IMR-90 (cell line): ENCODE results near the gene CDH13. TPM values are rescaled to one million over a fixed set of nuclear protein-coding genes. Genes with fewer than 3 reads are reported as not detected.

Source experiments
- ATAC-seq: fragments of 200-7000 bp; cut with Tn5 transposase; 2 replicates; pipeline ENCODE4 v1.9.1; 2020; ENCODE audit warnings: low read depth, mild to moderate bottlenecking, moderate library complexity
- BruUV-seq: library from RNA; stranded (reverse); fragments of 400-500 nt; replicated peaks from 2 replicates; lab custom pipeline; 2021; lab: Mats Ljungman, UMichigan
- CTCF ChIA-PET: fragments of 300-600 bp; formaldehyde crosslinking; extraction: SDS; loops from one replicate; lab custom pipeline; 2021; ENCODE audit warnings: antibody characterized with exemption; lab: Yijun Ruan, JAX
- POLR2A ChIA-PET: fragments of 300-600 bp; sonication (Branson Sonifier 250); formaldehyde crosslinking; loops from one replicate; lab custom pipeline; 2022; ENCODE audit warnings: antibody characterized with exemption; ENCODE audit not compliant: unreplicated experiment; lab: Charles Lee
- DNase-seq: peaks from one replicate; pipeline ENCODE4 v3.0.0; 2013
- H2AFZ ChIP-seq: replicated peaks from 2 replicates; pipeline ENCODE3; 2013; ENCODE audit warnings: low read length, mild to moderate bottlenecking; ENCODE audit not compliant: poor library complexity
- H2AK5ac ChIP-seq: 2 replicates; pipeline ENCODE4 v1.6.1; 2013; ENCODE audit warnings: low read depth, low read length, inconsistent platforms
- H2AK9ac ChIP-seq: replicated peaks from 2 replicates; pipeline ENCODE3; 2013; ENCODE audit warnings: mild to moderate bottlenecking, low read depth, low read length, moderate library complexity; ENCODE audit not compliant: poor library complexity
- H2BK120ac ChIP-seq: 2 replicates; pipeline ENCODE4 v1.6.1; 2013; ENCODE audit warnings: low read depth, low read length, inconsistent platforms
- H2BK15ac ChIP-seq: 3 replicates; pipeline ENCODE4 v1.6.1; 2013; ENCODE audit warnings: low read depth, low read length, inconsistent platforms
- H2BK20ac ChIP-seq: 2 replicates; pipeline ENCODE4 v1.6.1; 2013; ENCODE audit warnings: low read depth, mild to moderate bottlenecking, inconsistent platforms, low read length, moderate library complexity
- H2BK5ac ChIP-seq: 2 replicates; pipeline ENCODE4 v1.6.1; 2013; ENCODE audit warnings: mild to moderate bottlenecking, low read depth, low read length, inconsistent platforms; ENCODE audit not compliant: poor library complexity, severe bottlenecking
- H3K14ac ChIP-seq: replicated peaks from 2 replicates; pipeline ENCODE4 v1.6.1; 2013; ENCODE audit warnings: low read depth, low read length, inconsistent platforms
- H3K18ac ChIP-seq: 2 replicates; pipeline ENCODE4 v1.6.1; 2013; ENCODE audit warnings: low read depth, low read length, control low read depth
- H3K23ac ChIP-seq: 2 replicates; pipeline ENCODE4 v1.6.1; 2013; ENCODE audit warnings: low read depth, low read length, inconsistent platforms
- H3K27ac ChIP-seq: 2 replicates; pipeline ENCODE4 v1.5.1; 2013; ENCODE audit warnings: mild to moderate bottlenecking, control low read depth, low read length; ENCODE audit not compliant: insufficient read depth
- H3K27me3 ChIP-seq: 2 replicates; pipeline ENCODE4 v1.6.1; 2013; ENCODE audit warnings: low read length; ENCODE audit not compliant: control insufficient read depth, insufficient read depth
- H3K36me3 ChIP-seq: 2 replicates; pipeline ENCODE4 v1.6.1; 2013; ENCODE audit warnings: low read length, mixed read lengths; ENCODE audit not compliant: control insufficient read depth, insufficient read depth
- H3K4ac ChIP-seq: 2 replicates; pipeline ENCODE4 v1.6.1; 2013; ENCODE audit warnings: low read depth, low read length, inconsistent platforms
- H3K4me1 ChIP-seq: 2 replicates; pipeline ENCODE4 v1.6.1; 2013; ENCODE audit warnings: low read length, mixed read lengths; ENCODE audit not compliant: control insufficient read depth, insufficient read depth
- H3K4me2 ChIP-seq: 2 replicates; pipeline ENCODE4 v1.6.1; 2013; ENCODE audit warnings: low read depth, mild to moderate bottlenecking, control low read depth, low read length, moderate library complexity
- H3K4me3 ChIP-seq: 2 replicates; pipeline ENCODE4 v1.5.1; 2013; ENCODE audit warnings: low read depth, mild to moderate bottlenecking, control low read depth, low read length, moderate library complexity; ENCODE audit not compliant: insufficient read depth
- H3K56ac ChIP-seq: 2 replicates; pipeline ENCODE4 v1.6.1; 2013; ENCODE audit warnings: low read length, inconsistent platforms; ENCODE audit not compliant: insufficient read depth; ENCODE audit errors: extremely low read depth
- H3K79me1 ChIP-seq, 2 experiments: 2 replicates each; pipeline ENCODE4 v1.6.1; 2013; ENCODE audit warnings: low read length in 2 of 2, inconsistent platforms in 1 of 2, low read depth in 1 of 2
- H3K9ac ChIP-seq: 2 replicates; pipeline ENCODE4 v1.6.1; 2013; ENCODE audit warnings: low read depth, low read length, control low read depth
- H3K9me1 ChIP-seq: 2 replicates; pipeline ENCODE4 v1.6.1; 2013; ENCODE audit warnings: low read length, inconsistent platforms; ENCODE audit not compliant: insufficient read depth
- H3K9me3 ChIP-seq: 2 replicates; pipeline ENCODE4 v1.6.1; 2013; ENCODE audit warnings: low read length; ENCODE audit not compliant: control insufficient read depth, insufficient read depth
- H4K20me1 ChIP-seq: 2 replicates; pipeline ENCODE4 v1.6.1; 2013; ENCODE audit warnings: low read length, inconsistent platforms; ENCODE audit not compliant: insufficient read depth
- H4K5ac ChIP-seq: 2 replicates; pipeline ENCODE4 v1.6.1; 2013; ENCODE audit warnings: mild to moderate bottlenecking, low read depth, low read length, control low read depth
- H4K8ac ChIP-seq, 2 experiments: 2 replicates each; pipeline ENCODE4 v1.6.1; 2013; ENCODE audit warnings: low read depth in 2 of 2, low read length in 2 of 2, control low read depth in 1 of 2, inconsistent platforms in 1 of 2
- H4K91ac ChIP-seq: 2 replicates; pipeline ENCODE4 v1.6.1; 2013; ENCODE audit warnings: low read depth, low read length, inconsistent platforms; ENCODE audit not compliant: insufficient read depth
- BHLHE40 ChIP-seq: fragments of 150-350 bp; IDR thresholded peaks from 2 replicates; pipeline ENCODE4 v1.6.1; 2016; ENCODE audit warnings: mild to moderate bottlenecking, low read depth, low read length
- CEBPB ChIP-seq: IDR thresholded peaks from 2 replicates; pipeline ENCODE4 v1.6.1; 2012; ENCODE audit warnings: low read depth, low read length, improper control_type of control experiment
- CTCF ChIP-seq: conservative IDR thresholded peaks from 2 replicates; pipeline ENCODE4 v1.5.1; 2012; ENCODE audit warnings: mild to moderate bottlenecking, low read depth, low read length, improper control_type of control experiment
- FOS ChIP-seq: fragments of 150-350 bp; IDR thresholded peaks from 2 replicates; pipeline ENCODE4 v1.6.1; 2016; ENCODE audit warnings: low read depth, low read length
- MAFK ChIP-seq: IDR thresholded peaks from 2 replicates; pipeline ENCODE4 v1.6.1; 2012; ENCODE audit warnings: low read depth, low read length, improper control_type of control experiment
- SMC3 ChIP-seq: fragments of 150-350 bp; IDR thresholded peaks from 2 replicates; pipeline ENCODE4 v1.6.1; 2016; ENCODE audit warnings: low read depth, mild to moderate bottlenecking, antibody characterized with exemption, low read length, moderate library complexity
- USF2 ChIP-seq: fragments of 150-350 bp; IDR thresholded peaks from 2 replicates; pipeline ENCODE4 v1.6.1; 2017; ENCODE audit warnings: mild to moderate bottlenecking, antibody characterized with exemption, low read length, low read depth
- WGBS, 2 experiments: methylation state at CpG; one replicate each; pipeline versions ENCODE4 v1.1.5 to v1.1.7; 2013; ENCODE audit warnings: missing lambda C conversion rate in 2 of 2; ENCODE audit not compliant: insufficient read length in 1 of 2; ENCODE audit errors: extremely low coverage in 2 of 2; 5-methylcytosine and 5-hydroxymethylcytosine counted together
- dilution Hi-C: fragments of 300-500 bp; cut with HindIII; formaldehyde crosslinking; loops from one replicate; pipeline ENCODE4 v1.14.3; 2018; ENCODE audit warnings: low sequenced_read_pairs; ENCODE audit not compliant: unreplicated experiment
- in situ Hi-C: fragments of 300-500 bp; cut with MboI; formaldehyde crosslinking; loops from 3 replicates; pipeline ENCODE4 v1.14.3; 2019; ENCODE audit warnings: low sequenced_read_pairs, inconsistent platforms, mixed read lengths
- intact Hi-C: fragments of 100-400 bp; cut with micrococcal nuclease; formaldehyde crosslinking; loops from 2 replicates; pipeline ENCODE4 v1.10.0; 2022
- polyA plus RNA-seq, 3 experiments: library from polyadenylated mRNA; depleted of rRNA; stranded (reverse); fragments of >200 nt; gene quantifications; 2 replicates each; pipeline ENCODE4 v1.2.3, GENCODE V29; 2012; ENCODE audit warnings: low replicate concordance in 1 of 3
- total RNA-seq: library from RNA; depleted of rRNA; stranded (reverse); fragments of >200 nt; gene quantifications from 2 replicates; pipeline ENCODE4 v1.2.3, GENCODE V29; 2012

Gene CDH13
- total and polyA plus RNA-seq, 2 of the 4 experiments (the other 2 are of a cell fraction): 61.6 to 74.7 TPM

- Histone ChIP-seq H4K8ac (no peak overlapping the region), H4K5ac (no peak overlapping the region), H2AFZ (no peak overlapping the region), H3K9me1 (0 out of 2 replicates have a peak, but pooled peaks cover 3% of the 10 kb centered on the region), H2AK5ac (no peak overlapping the region), H3K9ac (no peak overlapping the region), H2AK9ac (no peak overlapping the region), H2BK15ac (no peak overlapping the region), H4K91ac (no peak overlapping the region), H3K27me3 (no peaks in the 10 kb centered on the region), H3K4me2 (no peak overlapping the region), H2BK120ac (no peak overlapping the region), H3K27ac (no peak overlapping the region), H3K79me1 (no peaks in the 10 kb centered on the region; a peak in 1 of 4 replicates), H3K23ac (no peak overlapping the region), H3K4me1 (no peaks in the 10 kb centered on the region), H3K14ac (no peak overlapping the region), H3K36me3 (no peaks in the 10 kb centered on the region), H3K9me3 (no peaks in the 10 kb centered on the region), H4K20me1 (no peaks in the 10 kb centered on the region), H3K18ac (no peak overlapping the region), H3K4me3 (no peak overlapping the region), H2BK20ac (no peak overlapping the region), H2BK5ac (no peak overlapping the region), H3K56ac (no peak overlapping the region), H3K4ac (no peak overlapping the region)
- no peak for ATAC-seq
- in situ Hi-C loops: no loop called here
- BruUV-seq: no TSS peak
- intact Hi-C loops: no loop called here
- ChIA-PET CTCF (no interaction called here), POLR2A (no interaction called here)
- dilution Hi-C loops: no loop called here
- TF ChIP-seq BHLHE40 (no peak), CEBPB (no peak), USF2 (no peak), MAFK (no peak), SMC3 (no peak), FOS (no peak), CTCF (no peak)
- DNase-seq: no peak
- WGBS, 2 experiments: no CpG with 5 or more reads among the region's 9 CpGs
These were observed 621.1 kb downstream of the CDH13 start for GRCh38 chr16:83247767-83248372.
